Stimulated activated CD4-positive, alpha-beta T cell treated with anti-CD3 and anti-CD28 coated beads, TNF-alpha, amount 100 ng/mL, for 4 hours (primary cell): ENCODE measurements around the gene SIT1.
"Not testable (repeated sequence)": the region's sequence is repeated elsewhere in the genome, so short reads cannot be mapped to it uniquely, and the experiment has no call there.

Experiments
- DNase-seq, 3 experiments: peaks; one replicate each; pipeline ENCODE4 v3.0.0-alpha.2; 2020; ENCODE audit warnings: low read depth in 3 of 3

Gene SIT1

DNA sequence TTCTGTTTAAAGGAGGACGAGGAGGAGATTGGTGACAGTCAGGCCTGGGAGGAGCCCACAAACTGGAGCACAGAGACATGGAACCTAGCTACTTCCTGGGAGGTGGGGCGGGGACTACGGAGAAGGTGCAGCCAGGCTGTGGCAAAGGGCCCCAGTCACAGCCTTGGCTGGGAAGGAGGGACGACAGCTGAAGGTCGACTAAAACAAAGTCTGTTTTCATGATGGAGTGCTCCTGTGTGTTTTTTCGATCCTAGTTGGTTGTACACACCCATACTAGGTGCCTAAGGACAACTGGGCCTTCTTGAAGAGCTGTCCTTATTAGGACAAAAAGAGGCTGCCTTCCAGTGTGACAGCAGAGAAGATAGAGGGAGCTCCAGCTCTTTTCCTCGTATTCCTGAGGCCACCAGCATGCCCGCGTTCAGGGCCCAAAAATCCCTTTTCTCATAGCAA lies 10.3 kb upstream of the SIT1 start:
- no peak for DNase-seq

DNA sequence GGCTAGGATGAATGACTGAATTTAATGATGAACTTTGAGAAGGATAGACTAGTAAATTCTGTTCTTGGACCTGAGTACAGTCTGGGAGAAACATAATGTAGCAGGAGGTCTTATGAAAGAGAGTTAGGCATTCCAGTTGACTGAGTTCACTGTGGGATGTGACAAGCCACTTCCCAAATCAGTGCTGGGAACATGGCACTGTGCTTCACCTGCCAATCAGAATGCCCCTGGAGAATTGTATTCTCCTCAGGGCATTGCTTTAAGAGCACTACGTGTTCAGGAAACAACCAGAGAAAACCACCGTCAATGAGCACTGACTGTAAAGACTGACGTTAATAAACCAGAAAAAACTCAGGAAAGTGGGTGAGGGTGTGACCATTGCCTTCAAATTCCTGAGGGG lies 8.6 kb upstream of the SIT1 start:
- DNase-seq: no peak

DNA sequence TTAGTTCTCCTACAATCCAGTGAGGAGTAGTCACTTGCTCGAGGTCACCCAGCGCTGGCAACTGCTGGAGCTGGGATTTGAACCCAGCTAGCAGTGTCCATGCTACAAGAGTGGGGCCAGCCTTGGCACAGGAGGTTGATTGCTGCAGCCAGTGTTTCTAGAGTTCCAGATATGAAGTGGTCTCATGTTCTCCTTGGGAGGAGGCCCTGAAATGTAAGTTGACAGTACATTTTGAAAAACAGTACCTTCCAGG lies 8.2 kb upstream of the SIT1 start:
- no peak for DNase-seq

DNA sequence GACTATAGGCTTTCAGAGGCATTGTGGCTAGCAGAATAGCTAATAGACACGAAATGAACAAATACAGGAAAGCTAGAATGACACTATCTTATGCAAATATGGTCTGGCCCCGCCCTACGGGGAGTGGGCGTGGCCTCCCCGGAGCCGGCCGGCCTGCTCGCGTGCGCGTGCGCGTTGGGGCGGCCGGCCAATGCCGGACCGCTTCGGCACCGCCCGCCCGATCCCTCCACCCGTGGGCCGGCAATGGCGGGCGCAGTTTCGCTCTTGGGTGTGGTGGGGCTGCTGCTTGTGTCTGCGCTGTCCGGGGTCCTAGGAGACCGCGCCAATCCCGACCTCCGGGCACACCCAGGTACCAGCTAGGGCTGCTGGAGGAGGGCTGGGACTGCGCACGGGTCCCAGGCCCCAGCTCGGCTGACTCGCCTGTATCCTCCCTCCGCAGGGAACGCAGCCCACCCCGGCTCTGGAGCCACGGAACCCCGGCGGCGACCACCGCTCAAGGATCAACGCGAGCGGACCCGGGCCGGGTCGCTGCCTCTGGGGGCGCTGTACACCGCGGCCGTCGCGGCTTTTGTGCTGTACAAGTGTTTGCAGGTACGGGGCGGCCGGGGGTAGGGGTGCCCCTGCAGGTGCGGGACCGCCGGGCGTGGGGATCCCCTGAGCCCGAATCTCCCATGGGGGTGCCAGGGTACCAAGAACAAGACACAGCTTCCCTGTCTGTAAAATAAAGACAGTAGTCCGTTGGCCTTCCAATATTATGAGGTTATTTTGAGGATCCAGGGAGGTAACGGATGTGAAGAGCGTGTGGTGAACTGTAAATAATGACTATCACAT lies 7.6 kb upstream of the SIT1 start, which contains the start of gene CCDC107:
TSS of gene CCDC107 (plus strand) at position 156 of the 831 bp plus-strand sequence. CDS start at position 244, 88 bp downstream.
- peak; percentile 70 to 79 (median 72) for DNase-seq

DNA sequence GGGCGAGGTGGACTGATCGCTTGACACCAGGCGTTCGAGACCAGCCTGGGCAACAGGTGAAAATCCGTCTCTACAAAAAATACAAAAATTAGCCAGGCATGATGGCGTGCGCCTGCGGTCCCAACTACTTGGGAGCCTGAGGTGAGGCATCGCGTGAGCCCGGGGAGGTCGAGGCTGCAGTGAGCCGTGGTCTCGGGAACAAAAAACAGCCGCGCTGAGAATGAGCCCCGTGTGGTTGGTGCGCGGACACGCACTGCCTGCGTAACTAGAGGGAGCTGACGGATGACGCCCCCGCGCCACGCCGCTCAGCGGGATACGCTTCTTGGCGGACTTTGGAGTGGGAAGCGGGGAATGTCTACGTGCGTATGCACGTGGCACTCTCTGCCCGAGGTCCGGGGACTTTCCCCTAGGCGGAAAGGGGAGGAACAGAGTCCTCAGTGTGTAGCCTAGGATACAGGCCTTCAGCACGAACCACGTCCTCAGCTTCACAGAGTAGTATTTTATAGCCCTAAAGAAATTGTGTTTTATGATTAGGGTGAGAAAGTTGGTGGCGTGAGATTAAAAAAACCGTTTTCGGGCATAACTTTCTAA lies 6.9 kb upstream of the SIT1 start, which contains the start of gene RMRP:
TSS of gene RMRP (minus strand) at position 474 of the 591 bp plus-strand sequence.
- peak; percentile 89 to 91 (median 90) for DNase-seq

DNA sequence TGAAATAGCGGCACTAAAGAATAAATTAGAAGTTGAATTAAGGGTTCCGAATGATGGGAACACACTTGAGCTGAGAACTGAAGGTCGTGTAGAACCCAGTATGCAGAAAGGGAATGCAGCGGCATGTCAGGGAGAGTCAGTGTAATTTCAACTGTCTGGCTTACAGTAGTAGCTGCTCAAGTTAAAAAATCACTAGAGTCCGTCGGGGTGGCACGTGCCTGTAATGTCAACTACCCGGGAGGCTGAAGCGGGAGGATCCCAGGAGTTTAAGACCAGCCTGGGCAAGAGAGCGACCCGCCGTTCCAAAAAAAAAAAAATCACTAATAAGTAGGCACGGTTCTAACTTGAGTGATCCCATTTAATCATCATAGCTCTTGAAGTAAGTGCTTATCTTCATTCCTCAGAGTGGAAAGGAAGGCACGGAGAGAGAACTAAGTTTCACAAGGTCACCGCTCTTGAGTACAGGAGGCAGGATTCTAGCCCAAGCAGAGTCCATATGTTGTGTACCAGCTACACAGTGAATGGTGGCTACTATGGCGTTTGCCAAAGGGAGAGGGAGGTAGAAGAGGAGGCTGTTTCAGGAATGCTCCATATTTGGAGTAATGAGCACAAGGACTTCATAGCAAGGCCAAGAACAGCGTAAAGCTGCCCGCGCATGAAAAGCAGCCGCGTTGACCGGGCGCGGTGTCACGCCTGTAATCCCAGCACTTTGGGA lies 6.3 kb upstream of the SIT1 start:
- DNase-seq: no peak

DNA sequence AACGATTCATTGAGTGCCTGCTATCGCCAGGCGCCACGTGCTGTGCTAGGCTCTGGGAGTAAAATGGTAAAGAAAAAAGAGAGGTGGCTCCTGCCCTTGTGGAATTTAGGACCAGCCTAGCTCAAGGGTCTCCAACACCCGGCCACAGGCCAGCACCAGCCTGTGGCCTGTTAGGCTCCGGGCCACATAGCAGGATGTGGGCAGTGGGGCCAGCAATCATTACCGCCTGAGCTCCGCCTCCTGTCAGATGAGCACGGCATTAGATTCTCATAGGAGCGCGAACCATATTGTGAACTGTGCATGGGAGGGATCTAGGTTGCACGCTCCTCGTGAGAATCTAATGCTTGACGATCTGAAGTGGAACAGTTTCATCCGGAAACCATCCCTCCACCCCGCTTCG lies 5.6 kb upstream of the SIT1 start:
- no peak for DNase-seq

DNA sequence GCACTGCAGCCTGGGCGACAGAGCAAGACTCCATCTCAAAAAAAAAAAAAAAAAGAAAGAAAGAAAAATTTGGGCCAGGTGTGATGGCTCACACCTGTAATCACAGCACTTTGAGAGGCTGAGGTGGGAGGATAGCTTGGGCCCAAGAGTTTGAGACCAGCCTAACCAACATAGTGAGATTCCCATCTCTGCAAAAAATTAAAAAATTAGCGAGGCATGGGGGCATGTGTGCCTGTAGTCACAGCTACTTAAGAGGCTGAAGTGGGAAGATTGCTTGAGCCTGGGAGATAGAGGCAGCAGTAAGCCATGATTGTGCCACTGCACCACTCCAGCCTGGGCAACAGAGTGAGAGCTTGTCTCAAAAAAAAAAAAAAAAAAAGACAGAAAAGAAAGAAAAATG lies 2.9 kb upstream of the SIT1 start:
- DNase-seq: no peak

DNA sequence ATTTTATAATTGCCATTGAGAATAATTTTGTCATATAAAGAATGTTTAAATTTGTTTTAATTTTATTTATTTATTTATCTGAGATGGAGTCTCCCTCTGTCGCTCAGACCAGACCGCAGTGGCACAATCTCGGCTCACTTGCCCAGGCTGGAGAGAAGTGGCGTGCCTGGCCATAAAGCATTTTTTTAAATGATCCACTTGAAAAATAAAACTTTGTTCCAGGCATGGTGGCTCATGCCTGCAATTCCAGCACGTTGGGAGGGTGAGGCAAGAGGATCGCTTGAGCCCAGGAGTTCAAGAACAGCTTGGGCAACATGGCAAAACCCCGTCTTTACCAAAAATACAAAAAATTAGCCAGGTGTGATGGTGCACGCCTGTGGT lies 2.1 kb upstream of the SIT1 start:
- no peak for DNase-seq

DNA sequence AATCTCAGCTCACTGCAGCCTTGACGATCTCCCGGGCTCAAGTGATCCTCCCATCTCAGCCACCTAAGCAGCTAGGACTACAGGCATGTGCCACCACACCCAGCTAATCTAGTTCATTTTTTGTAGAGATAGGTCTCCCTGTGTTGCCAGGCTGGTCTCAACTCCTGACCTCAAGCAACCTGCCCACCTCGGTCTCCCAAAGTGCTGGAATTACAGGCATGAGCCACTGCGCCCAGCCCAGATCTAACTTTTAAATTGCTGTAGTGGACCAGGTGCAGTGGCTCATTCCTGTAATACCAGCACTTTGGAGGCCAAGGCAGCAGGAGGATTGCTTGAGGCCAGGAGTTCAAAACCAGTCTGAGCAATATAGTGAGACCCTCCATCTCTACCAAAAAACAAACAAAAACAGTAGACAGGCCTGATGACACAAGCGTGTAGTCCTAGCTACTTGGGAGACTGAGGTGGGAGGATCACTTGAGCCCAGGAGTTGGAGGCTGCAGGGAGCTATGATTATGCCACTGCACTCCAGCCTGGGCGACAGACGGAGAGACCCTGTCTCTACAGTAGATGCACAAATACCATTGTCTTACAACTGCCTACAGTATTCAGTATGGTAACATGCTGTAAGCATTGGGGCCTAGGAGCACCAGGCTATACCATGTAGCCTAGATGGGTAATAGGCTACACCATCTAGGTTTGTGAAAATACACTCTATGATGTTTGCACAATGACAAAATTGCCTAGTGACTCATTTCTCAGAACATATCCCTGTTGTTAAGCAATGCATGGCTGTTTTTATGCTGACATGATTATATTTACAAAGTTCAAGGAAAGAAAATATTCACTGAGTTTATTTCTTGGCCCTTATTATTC lies 1.5 kb upstream of the SIT1 start:
- DNase-seq: no peak

DNA sequence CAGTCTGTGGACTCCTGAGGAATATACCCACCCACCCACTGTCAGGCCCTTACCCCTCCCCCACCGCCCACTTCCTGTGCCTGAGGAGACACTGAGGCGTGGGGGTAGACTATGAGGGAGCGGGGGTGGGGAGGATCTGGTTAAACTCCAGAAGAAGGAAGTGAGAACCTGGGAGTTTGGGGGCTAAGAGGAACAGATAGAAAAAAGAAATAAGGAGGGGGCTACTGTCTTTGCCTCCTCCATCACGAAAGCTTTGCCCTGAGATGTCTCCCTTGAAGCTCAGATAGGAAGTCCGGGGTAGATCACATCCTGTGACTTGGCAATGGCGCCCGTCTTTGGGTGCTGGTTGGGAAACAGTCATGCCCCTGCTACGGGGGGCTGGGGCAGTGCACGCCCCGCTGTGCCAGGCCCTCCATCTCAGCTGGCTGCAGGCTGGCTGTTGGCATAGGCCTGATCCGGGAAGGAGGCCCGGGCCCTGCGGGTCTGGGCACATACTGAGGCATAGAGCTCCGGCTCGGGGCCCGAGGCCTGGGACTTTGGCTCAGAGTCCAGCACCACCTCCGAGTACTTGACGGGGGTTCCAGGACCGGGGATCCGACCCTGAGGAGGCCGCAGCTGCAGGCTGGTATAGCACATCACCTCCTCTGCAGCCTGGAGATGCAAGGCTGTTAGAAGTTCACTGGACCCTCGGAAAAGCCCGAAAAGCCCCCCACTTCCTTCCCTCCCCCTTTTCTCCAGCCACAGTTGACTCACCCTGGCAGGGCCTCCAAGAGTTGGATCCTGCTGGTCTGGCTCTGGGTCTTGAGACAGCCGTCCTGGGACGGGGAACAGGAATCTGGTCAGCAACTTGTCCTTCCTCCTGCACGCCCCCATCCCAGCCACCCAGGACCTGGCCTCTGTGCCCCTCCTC lies 1.0 kb downstream of the SIT1 start:
- no peak for DNase-seq

DNA sequence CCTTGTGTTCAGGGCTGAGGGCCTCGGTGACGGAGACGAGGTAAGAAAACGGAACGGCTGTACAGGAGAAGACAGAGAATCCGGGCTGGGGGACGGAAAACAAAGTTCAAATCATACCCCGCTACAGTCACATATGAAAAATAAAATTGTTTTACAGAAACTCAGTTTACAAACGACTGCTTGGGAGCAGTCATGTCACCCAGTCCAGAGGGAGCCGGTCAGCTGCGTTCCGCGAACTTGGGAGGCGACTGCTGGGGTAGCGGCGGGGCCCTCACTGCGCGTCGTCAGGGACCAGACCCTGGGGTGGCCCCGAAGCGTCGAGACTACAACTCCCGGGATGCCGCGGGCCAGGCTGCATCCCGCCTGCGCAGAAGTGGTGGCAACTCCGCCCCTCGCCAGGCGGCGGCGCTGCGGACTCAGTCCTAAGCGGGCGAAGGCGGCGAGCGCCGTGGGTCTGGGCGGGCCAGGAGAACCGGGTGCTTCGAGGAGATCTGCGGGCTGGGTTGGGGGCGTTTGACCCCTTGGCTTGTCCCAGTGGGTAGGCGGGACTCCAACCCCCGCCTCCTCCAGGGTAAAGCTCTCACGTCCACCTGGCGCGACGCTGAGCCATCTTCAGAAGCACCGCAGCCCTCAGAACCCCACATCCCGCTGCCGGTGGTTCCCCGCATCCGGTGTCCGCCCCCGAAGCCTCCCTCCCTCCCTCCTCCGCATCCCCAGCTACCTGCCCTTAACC lies 4.0 kb downstream of the SIT1 start:
- DNase-seq: peak; percentile 81 to 88 (median 83)

DNA sequence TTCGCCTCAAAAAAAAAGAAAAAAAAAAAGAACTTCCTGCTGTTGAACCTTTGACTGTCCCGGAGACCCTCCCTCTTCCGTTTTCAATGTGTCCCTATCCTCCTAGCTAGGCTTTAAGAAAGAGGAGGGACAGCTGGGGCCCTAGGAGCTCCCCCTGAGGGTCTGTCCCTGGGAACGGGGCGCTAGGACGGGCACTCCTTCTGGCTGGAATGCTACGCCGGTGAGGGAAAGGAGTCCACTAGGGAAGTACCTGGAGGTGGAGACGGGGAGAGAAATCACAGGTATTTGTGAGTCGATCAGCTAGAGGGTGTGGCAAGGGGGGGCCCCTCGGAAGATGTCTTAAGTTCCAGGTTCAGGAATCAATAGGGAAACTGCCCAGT lies 4.6 kb downstream of the SIT1 start:
- DNase-seq: no peak

DNA sequence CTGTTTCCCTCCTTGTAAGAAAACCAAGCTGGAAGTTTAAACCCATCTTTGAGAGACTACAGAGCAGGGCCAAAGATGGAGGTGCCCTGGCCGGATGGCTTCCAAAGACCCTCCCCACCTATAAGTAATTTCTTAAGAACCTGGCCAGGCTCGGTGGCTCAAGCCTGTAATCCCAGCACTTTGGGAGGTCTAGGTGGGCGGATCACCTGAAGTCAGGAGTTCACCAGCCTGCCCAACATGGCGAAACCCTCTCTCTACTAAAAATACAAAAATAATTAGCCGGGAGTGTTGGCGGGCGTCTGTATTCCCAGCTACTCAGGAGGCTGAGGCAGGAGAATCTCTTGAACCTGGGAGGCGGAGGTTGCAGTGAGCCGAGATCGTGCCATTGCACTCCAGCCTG lies 5.0 kb downstream of the SIT1 start:
- DNase-seq: not testable (repeated sequence)

DNA sequence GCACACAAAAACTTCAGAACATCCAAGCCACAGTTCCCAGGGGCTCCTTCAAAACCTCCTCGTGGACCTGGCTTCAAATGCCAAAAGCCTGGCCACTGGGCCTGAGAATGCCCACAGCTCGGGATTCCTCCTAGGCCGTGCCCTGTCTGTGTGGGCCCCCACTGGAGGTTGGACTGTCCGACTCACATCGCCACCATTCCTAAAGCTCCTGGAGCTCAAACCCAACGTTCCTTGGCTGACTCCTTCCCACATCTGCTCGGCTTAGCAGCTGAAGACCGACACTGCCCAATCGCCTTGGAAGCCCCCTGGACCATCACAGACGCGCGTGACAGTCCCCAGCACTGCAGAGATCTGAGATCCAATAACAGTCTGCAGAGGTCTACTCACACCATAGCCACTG lies 7.7 kb downstream of the SIT1 start:
- DNase-seq: no peak

DNA sequence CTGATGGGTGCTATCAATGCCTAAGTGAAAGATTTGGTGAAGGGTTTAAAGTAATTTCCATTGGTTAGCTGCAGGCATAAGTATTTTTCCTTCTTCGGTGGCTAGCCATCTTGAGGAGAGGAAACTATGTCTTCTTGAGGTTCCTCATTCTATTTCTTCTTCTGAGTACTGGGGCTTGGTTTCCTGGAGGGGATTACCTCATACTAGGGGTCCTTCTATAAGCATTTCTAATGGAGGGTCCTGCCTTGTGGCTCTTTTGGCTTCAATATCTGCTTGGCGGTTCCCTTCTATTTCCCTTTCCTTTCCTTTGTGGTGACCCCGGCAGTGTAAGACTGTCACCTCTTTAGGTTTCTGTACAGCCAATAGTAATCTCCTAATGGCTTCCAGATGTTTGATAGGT lies 9.3 kb downstream of the SIT1 start:
- not testable (repeated sequence) for DNase-seq

DNA sequence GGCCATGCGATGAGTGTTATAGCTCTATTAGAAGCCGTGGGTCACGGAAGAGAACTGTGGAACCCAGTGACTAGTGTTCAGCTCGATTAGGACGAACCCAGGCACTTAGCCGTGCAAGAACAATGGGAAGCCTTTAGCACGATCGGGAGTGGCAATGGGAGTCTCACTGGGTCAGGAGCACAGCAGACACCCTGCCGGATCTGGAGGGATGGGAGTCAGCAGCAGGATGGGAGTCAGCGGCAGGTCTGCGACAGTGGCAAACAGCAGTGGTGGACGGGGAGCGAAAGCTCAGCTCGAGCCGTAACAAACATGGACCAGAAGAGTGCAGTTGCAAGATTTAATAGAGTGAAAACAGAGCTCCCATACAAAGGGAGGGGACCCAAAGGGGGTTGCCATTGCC lies 10.3 kb downstream of the SIT1 start:
- DNase-seq: not testable (repeated sequence)

DNA sequence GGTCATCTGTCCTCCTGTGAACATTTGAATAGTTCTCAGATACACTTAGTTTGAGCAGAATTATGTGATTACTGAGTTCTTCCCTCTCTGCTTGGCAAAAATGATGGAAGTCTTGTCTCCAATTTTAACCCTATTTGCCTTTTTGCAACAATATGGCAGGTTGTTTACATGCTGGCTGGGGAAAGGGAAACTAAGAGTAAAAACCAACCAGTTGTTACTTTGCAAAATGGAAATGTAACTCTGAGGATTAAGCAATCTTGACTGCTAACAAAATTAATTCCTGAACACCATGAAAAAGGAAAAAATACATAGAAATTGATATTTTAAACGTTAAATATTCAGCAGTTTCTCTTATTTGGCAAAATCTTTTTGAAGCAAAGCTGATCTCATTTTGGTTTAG lies 11.1 kb downstream of the SIT1 start:
- no peak for DNase-seq

DNA sequence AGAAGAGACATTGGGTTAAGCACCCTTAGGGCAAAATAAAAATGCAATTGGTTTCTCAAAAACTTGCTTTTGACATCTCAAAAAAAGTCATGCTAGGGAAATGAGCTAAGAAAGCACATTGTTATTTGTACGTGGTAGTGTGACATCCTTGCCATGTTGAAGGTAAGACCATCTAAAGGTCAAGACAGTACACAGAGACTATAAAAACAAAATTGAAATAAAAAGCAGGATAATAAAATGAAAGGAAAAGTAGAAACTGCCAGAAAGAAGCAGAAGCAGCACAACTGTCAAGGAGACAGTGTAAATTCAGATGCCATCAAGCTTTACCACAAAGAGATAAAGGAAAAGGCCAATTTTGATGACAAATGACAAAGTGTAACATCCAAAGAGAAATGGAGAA lies 11.5 kb downstream of the SIT1 start:
- not testable (repeated sequence) for DNase-seq

DNA sequence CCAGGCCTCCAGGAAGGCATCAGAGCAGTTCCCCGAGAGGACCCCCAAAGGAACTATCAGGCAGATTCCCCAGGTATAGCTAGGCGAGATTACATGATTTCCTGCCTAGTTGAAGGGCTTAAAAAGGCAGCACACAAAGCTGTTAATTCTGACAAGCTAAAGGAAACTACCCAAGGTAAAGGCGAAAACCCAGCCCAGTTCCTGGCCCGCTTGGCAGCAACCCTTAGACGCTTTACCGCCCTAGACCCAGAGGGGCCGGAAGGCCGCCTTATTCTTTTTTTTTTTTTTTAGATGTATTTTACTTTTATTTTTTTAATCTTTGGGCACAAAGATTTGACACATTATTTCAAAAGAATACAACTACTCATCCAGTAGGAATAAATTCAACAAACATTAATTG lies 12.0 kb downstream of the SIT1 start:
- not testable (repeated sequence) for DNase-seq
